ENCODE data around the gene PARVG. TPM values are rescaled to one million over a fixed set of nuclear protein-coding genes. Genes with fewer than 3 reads are reported as not detected.

Gene PARVG
- total and polyA plus RNA-seq, 2 of the 8 experiments (the other 6 are each of a cell fraction or from before 2014, with no cell fraction given), result 0.37 to 1.5 TPM

GRCh38 chr22:44147821-44148574, 32.7 kb upstream of the PARVG start (continued):
- TF ChIP-seq SIX5 (IDR thresholded peaks at IDR 0.05; ENCODE audit: low read depth, low read length), result no peak
- 0 out of 4 replicates have a peak, but pooled peaks of 1 of the 2 experiments have one; percentile 1 for TF ChIP-seq RAD21 (IDR thresholded peaks at IDR 0.05 in 1 of 2, conservative IDR thresholded peaks at IDR 0.05 in 1 of 2; ENCODE audit: low read depth in 2 of 2, low read length in 2 of 2)
- TF ChIP-seq CBX8 (IDR thresholded peaks at IDR 0.05; ENCODE audit: borderline replicate concordance, low read depth, low read length), result no peak
- TF ChIP-seq KDM1A (IDR thresholded peaks at IDR 0.05; ENCODE audit: borderline replicate concordance, low read length), result no peak
- TF ChIP-seq PHF8 (conservative IDR thresholded peaks at IDR 0.05; ENCODE audit: low read depth, low read length), result no peak
- TF ChIP-seq SP4 (IDR thresholded peaks at IDR 0.05; ENCODE audit: low read length), result peak; percentile 39; the same call in 1 of the 2 replicates
- no peak for TF ChIP-seq EGR1 (IDR thresholded peaks at IDR 0.05; ENCODE audit: borderline replicate concordance, low read depth, low read length)
- TF ChIP-seq NRF1 (IDR thresholded peaks at IDR 0.05; ENCODE audit: low read depth, low read length), result no peak
- TF ChIP-seq RNF2 (IDR thresholded peaks at IDR 0.05; ENCODE audit: borderline replicate concordance, low read depth, low read length, missing control alignments, poor library complexity, severe bottlenecking), result no peak
- TF ChIP-seq RXRA (IDR thresholded peaks at IDR 0.05; ENCODE audit: insufficient read depth, low read depth, low read length), result no peak
- TF ChIP-seq EZH2 (IDR thresholded peaks at IDR 0.05; ENCODE audit: low read depth, low read length, severe bottlenecking), result no peak
- peak in 1 of 2 experiments; percentile 35 for TF ChIP-seq BCL11A (IDR thresholded peaks at IDR 0.05; ENCODE audit: low read depth in 2 of 2, low read length in 2 of 2)
- no peak; the same call in none of the 2 replicates for TF ChIP-seq ATF2 (IDR thresholded peaks at IDR 0.05; ENCODE audit: low read length)
- 0 out of 4 replicates have a peak, but pooled peaks of 1 of the 2 experiments have one; percentile 41 for TF ChIP-seq HDAC2 (IDR thresholded peaks at IDR 0.05; ENCODE audit: borderline replicate concordance in 1 of 2, low read depth in 2 of 2, low read length in 2 of 2)
- no peak for TF ChIP-seq ZNF274 (IDR thresholded peaks at IDR 0.05; ENCODE audit: borderline replicate concordance, extremely low read depth, low read length)
- peak; percentile 98 for TF ChIP-seq TEAD4 (IDR thresholded peaks at IDR 0.05; ENCODE audit: low read depth, low read length)
- 0 out of 2 replicates have a peak, but pooled peaks have one; percentile 22 for TF ChIP-seq TCF12 (IDR thresholded peaks at IDR 0.05; ENCODE audit: low read depth, low read length)
- TF ChIP-seq KDM5A (IDR thresholded peaks at IDR 0.05; ENCODE audit: low read length), result no peak
- peak in 1 of 2 experiments; percentile 81; a peak in 1 of 3 replicates for TF ChIP-seq EP300 (IDR thresholded peaks at IDR 0.05; ENCODE audit: borderline replicate concordance in 1 of 2, low read depth in 2 of 2, low read length in 2 of 2)
